ENCODE measurements around the gene BAIAP3.

The BAIAP3 gene

DNA sequence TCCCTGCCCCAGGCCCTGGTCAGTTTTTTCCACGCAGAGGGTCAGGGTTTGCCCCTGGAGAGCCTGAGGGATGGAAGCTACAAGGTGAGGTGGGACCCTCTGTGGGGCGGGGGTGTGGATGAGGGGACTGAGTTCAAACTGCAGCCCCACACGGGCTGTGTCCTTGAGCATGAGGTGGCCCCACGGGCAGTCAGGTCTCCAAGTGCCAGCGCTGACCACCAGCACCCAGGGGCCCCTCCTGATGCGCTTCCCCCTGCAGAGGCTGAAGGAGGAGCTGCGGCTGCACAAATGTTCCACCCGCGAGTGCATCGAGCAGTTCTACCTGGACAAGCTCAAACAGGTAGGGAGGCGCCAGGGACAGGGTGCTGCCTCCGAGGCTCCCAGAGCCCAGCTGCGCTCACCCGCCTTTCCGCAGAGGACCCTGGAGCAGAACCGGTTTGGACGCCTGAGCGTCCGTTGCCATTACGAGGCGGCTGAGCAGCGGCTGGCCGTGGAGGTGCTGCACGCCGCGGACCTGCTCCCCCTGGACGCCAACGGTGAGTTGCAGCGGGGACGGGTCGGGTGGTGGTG, 13.9 kb downstream of the BAIAP3 start:
- TF ChIP-seq, protein P1, sequence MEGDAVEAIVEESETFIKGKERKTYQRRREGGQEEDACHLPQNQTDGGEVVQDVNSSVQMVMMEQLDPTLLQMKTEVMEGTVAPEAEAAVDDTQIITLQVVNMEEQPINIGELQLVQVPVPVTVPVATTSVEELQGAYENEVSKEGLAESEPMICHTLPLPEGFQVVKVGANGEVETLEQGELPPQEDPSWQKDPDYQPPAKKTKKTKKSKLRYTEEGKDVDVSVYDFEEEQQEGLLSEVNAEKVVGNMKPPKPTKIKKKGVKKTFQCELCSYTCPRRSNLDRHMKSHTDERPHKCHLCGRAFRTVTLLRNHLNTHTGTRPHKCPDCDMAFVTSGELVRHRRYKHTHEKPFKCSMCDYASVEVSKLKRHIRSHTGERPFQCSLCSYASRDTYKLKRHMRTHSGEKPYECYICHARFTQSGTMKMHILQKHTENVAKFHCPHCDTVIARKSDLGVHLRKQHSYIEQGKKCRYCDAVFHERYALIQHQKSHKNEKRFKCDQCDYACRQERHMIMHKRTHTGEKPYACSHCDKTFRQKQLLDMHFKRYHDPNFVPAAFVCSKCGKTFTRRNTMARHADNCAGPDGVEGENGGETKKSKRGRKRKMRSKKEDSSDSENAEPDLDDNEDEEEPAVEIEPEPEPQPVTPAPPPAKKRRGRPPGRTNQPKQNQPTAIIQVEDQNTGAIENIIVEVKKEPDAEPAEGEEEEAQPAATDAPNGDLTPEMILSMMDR (IDR thresholded peaks at IDR 0.05): no peak

DNA sequence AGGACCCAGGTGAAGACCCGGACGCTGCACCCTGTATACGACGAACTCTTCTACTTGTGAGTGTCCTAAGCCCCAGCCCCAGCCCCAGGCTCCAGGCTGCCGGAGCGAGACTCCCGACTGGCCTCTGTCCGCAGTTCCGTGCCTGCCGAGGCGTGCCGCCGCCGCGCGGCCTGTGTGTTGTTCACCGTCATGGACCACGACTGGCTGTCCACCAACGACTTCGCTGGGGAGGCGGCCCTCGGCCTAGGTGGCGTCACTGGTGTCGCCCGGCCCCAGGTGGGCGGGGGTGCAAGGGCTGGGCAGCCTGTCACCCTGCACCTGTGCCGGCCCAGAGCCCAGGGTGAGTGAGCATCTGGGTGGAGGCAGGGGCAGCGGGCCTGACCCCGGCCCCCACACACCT, 14.5 kb downstream of the BAIAP3 start:
- TF ChIP-seq, protein P1 (IDR thresholded peaks at IDR 0.05): no peak

DNA sequence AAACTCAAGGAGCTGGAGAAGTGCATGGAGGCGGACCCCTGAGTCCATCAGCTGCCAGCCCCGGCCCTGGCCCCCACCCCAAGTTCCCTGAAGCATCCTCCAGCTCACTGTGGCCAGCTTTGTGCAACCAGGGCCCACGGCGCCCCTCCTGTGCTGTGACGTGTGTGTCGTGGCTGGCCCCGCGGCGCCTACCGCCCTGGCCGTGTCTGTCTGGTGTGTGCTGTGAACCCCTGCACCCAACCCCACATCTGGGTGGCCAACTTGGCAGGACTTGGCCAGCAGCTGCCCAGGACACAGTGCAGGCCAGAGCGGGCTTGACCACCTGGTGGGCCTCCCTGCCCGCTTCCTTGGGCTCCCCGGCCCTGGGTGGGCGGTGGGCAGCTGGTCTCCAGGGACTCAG, 15.0 kb downstream of the BAIAP3 start:
- TF ChIP-seq, protein P1 (IDR thresholded peaks at IDR 0.05): no peak

DNA sequence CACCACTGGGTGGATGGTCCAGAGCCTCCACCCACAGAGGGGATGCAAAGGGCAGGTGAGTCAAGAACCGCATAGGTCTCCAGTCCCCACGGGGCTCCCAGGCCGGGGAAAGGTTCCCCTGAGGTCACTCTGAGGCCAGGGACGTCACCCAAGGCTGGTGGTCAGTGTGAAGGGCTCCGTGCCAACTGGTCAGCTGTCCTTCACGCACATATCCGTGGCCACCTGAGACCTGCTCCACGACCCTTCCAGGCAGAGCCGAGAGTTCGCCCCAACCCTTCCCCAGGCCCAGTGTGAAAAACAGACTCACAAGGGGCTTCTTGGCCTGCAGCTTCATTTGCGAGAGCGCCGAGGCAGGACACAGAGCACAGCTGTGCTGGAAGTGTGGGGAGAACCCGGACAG, 15.5 kb downstream of the BAIAP3 start:
- TF ChIP-seq, protein P1 (IDR thresholded peaks at IDR 0.05): no peak

DNA sequence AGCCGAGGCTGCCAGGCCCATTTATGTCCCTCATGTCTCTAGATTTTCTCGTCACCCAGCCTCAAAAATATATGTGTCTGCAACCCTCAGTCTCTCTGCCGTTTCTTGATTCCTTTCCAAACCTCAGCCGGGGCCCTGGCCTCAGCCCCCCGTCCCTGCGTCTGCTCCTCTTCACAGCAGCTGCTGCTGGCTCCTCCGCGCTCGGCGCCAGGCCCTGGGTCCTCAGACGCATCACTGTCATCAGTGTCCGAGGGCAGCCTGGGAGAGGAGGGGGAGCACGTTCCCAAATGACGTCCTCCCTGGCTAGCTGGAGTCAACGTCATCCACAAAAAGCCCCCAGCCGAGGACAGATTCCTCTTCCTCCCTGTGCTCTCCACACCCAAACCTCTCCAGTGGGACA, 15.9 kb downstream of the BAIAP3 start:
- TF ChIP-seq, protein P1 (IDR thresholded peaks at IDR 0.05): no peak

DNA sequence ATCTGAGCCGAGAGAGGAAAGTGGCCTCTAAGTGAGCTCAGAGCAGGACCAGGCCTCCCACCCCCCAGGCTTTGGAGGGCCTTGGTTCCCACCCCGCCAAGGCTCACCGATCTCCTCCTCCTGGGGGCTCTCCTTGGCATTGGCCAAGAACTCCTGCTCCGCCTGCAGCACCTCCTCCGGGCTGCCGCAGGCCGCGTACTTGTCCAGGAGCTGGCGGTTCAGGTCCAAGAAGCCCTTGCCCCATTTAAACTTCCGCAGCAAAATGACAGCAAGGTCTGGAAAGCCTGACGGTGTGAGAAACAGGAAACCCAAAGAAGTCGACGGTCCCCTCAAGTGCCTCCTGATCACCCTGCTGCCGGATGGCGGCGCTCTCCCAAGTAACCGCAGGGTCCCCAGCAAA, 16.5 kb downstream of the BAIAP3 start:
- TF ChIP-seq, protein P1 (IDR thresholded peaks at IDR 0.05): no peak

DNA sequence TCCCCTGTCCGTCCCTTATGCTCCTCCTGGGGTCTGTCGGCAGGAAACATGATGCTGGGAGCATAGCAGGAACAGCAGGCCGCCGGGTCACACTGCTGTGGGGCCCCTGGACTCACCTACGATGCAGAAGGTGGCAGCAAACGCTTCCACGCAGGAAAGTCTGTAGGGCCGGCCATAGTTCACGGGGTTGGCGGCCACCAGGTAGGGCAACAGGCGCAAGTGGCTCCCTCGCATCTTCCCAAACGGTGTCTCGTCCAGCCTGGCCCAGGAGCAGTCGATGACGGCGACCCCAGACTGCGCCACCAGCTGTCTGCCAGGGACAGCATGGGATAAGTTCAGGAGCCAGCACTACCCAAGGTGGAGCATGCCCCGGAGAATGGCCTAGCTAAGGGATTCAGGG, 17.2 kb downstream of the BAIAP3 start:
- TF ChIP-seq, protein P1 (IDR thresholded peaks at IDR 0.05): no peak

DNA sequence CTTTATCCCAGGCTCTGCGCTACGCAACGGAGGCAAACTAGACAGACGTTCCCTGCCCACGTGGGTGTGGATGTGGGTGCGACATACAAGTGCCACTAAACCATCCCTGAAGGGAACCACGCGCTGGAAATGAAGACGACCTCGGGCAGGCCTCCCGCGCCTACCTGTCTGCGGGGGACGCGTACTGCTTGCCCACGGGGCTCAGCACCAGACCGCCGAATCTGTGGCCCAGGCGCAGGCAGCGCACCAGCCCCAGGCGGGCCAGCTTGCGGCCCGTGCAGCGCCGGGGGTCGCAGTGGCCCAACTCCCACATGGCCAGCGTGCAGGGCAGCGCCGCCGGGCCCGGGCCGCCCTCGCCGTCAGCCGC, 17.8 kb downstream of the BAIAP3 start:
- TF ChIP-seq, protein P1 (IDR thresholded peaks at IDR 0.05): no peak
